ENCODE results near the gene FADS1.

The FADS1 gene

GRCh38 chr11:61816736-61817455 is at the start of gene FADS1:
Gene FADS1 (minus strand): TSS chr11:61817003. CDS start chr11:61816929, 74 bp downstream.
- peak; percentile 96 for DNase-seq (ENCODE audit: low spot score)

DNA sequence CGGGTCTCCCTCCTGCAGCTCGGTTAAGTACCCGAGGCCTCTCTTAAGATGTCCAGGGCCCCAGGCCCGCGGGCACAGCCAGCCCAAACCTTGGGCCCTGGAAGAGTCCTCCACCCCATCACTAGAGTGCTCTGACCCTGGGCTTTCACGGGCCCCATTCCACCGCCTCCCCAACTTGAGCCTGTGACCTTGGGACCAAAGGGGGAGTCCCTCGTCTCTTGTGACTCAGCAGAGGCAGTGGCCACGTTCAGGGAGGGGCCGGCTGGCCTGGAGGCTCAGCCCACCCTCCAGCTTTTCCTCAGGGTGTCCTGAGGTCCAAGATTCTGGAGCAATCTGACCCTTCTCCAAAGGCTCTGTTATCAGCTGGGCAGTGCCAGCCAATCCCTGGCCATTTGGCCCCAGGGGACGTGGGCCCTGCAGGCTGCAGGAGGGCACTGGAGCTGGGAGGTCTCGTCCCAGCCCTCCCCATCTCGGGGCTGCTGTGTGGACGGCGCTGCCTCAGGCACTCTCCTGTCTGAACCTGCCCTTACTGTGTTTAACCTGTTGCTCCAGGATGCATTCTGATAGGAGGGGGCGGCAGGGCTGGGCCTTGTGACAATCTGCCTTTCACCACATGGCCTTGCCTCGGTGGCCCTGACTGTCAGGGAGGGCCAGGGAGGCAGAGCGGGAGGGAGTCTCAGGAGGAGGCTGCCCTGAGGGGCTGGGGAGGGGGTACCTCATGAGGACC is 49.6 kb upstream of the FADS1 start:
- no peak for DNase-seq (ENCODE audit: low spot score)

DNA sequence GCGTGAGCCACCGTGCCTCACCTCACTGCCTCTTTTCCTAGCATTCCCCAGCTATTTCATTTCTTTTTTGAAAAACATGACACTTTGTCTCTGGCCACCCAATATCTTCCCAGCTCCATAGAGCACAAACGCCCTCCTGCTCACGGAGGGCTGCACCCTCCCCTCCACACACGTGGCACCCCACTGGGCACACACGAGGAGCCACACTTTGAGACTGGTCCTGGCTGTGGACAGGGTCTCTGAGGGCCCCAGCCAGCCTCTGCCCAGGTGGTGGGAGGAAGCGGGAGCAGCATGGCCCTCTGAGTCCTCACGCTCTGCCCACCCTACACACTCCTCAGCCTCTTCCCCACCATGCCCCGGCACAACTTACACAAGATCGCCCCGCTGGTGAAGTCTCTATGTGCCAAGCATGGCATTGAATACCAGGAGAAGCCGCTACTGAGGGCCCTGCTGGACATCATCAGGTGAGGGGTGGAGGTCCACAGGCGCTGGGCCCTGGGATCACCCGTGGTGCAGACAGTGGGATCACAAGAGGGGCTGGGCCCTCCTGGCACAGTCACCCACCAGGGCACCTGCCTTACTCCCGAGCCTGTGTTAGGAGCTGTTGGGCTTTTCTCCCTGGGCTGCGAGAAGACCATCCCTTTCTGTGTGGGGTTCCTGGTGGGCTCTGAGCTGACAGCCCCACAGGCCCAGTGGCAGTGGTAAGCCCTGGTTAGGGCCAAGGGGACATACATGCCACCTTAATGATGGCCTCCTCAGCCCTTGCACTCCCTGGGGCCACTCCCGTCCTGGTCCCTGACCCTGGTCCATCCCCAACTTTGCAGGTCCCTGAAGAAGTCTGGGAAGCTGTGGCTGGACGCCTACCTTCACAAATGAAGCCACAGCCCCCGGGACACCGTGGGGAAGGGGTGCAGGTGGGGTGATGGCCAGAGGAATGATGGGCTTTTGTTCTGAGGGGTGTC is 48.3 kb upstream of the FADS1 start:
- DNase-seq (ENCODE audit: low spot score) = no peak

GRCh38 chr11:61863548-61864081 is 46.8 kb upstream of the FADS1 start:
- DNase-seq (ENCODE audit: low spot score) = no peak

DNA sequence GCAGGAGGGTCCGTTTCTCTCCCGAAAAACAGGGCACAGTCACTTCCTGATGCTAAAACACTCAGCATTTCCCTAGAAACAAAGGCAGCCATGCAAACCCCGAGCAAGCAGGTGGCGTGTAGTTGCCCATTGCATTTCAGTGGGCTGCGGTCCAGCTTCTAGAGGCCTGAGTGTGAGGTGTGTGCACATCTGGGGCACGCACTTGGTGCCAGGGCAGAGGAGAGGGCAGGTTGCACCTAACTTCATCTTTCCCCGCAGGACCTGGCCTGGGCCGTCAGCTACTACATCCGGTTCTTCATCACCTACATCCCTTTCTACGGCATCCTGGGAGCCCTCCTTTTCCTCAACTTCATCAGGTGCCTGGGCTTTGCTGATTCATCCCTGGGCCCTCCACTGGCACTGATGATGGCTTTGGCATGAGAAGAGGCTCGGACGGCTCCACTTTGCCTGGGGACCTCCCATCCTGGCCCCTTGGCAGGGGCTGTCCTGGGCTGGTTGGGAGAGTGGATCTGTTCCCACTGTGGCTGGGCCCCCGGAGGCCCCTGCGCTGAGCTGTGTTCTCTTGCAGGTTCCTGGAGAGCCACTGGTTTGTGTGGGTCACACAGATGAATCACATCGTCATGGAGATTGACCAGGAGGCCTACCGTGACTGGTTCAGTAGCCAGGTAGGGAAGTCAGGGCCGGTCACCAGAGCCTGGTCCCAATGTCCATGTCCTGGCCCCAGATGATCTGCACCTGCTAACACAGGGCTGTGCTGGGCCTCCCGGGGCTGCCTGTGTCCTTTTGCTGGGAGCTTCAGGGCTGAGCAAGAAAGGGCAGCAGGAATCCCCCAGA is 46.1 kb upstream of the FADS1 start:
- no peak for DNase-seq (ENCODE audit: low spot score)

DNA sequence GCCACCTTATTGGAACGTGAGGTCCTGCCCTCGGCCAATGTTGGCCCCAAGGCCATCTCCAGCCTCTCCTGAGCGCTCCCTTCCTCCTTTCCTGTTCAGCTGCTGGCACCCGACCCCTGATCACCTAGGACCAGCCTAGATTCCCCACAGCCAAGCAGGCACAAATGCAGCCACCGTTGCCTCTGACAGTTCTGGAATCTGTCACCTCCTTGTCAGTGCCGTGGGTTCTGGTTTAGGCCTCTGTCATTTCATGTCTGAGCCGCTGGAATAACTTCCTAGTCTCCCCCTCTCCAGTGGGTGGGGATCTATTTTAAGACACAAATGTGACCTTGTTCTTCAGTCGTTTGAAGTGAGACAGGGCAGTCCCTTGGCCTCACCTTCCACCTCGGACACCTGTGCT is 44.8 kb upstream of the FADS1 start:
- DNase-seq (ENCODE audit: low spot score) = no peak

GRCh38 chr11:61860054-61860903 is 43.5 kb upstream of the FADS1 start:
- DNase-seq (ENCODE audit: low spot score) = no peak

DNA sequence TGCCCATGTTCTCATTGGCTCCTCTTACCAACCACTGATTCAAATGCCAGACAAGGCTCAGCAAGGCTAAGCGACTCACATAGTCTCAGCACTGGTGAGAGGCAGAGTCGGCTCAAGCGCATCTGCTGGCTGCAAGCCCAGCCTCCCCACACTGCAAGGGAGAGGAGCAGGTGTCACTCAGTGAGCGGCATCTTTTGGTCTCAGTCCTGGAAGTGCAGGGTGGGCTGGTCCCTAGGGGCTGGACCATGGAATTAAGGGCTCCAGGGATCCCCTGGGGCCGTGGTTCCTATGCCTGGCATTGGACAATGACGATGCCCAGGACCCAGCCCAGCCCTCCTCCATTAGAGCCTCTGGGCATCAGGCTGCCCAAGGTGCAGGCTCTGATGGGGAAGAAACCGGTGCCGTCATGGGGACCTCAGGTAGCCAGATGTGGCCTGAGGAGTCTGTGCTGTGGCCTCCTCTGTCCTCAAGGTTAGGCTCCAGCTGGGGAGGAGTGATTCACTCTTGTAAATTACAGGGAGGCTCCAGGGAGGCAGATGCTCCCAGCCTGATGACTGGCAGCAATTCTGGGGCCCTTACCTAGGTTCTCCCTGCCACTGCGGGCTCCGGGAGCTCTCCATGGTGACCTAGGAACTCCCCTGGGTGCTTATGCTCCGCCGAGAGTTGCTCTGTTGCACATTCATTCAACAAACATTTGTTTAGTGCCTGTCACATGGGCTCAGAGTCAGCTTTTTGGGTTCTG is 39.3 kb upstream of the FADS1 start:
- no peak for DNase-seq (ENCODE audit: low spot score)

DNA sequence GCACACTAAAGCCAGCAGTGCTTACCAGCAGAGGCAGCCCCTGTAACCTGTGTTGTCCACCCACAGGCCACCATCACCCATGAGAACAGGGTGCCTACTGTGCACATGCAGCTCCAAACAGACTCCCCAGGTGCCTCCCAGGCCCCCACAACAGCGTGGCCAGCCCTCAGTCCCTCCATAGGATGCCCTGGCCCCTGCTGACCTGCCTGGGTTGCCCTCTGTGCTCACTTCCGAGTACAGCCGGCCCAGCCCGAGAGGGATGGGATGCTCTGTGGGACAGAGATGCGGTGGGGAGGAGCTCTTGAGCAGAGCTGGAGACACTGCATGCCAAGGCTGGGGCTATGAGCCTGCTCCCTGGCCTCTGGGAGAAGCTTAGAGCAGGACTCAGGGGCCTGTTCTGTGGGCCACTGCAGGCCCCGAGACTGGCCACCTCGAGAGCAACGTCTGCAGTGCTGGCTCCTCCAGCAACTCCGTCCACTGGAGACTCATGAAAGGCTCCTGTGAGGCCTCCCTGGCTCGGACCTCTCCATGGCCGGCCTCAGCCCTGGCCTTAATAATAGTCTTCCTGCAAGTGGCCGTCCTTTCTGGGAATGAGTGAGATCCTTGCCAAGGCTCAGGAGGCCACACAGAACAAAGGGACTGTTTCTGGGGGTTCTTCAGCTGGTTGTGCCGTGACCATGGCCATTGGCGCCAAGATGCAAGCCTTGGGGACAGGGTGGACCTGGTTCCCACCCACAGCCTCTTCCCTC is 38.3 kb upstream of the FADS1 start:
- no peak for DNase-seq (ENCODE audit: low spot score)

DNA sequence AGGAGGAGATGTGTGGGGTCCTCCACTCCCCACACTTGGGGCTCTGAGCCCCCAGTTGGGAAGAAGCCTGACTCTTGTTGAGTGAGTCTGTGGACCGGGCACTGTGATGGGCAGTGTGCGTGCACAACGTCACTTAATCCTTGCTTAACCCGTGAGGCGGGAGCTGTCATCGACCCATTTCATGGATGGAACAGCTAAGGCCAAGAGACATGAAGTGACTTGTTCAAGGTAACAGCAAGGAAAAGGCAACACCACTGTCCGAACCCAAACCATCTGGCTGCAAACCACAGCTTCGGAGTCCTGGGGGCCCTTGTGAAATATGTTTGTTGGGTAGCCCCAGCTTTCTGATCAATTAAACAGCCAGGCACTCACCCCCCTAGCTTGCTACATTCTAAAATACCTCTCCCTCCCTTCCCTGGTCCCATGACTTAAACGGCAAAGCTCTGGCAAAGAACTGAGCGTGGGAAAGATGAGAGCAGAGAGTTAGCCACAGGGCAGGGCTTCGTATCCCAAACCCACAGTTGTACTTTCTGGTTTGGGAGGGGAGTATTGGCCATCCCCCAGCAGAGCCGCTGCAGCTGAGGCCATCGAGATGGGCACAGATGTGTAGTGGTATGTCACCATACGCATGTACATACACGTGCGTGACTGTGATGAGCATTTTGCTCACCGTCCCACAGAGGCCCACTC is 37.5 kb upstream of the FADS1 start:
- DNase-seq (ENCODE audit: low spot score) = no peak

GRCh38 chr11:61853698-61854169 is 36.9 kb upstream of the FADS1 start:
- no peak for DNase-seq (ENCODE audit: low spot score)

DNA sequence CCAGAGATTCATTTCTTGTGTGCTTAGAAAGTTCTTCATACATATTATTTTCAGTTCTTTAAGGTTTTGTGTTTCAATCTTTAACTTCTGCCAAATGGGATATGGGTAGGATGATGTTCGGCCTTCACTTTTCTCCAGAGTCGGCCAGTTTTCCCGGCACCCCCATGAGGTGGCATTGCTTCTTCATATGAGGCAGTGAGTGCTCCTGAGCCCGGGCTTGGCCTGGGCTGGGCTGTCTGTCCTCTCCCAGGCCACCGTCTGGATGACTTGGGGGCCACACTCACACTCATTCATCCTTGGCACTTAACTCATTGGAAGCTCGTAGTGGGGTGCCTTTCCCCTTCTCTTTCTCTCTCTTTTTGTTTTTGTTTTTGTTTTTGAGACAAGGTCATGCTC is 35.1 kb upstream of the FADS1 start:
- no peak for DNase-seq (ENCODE audit: low spot score)

- no peak for DNase-seq (ENCODE audit: low spot score)
Observed at GRCh38 chr11:61851113-61851899, 34.5 kb upstream of the FADS1 start.

DNA sequence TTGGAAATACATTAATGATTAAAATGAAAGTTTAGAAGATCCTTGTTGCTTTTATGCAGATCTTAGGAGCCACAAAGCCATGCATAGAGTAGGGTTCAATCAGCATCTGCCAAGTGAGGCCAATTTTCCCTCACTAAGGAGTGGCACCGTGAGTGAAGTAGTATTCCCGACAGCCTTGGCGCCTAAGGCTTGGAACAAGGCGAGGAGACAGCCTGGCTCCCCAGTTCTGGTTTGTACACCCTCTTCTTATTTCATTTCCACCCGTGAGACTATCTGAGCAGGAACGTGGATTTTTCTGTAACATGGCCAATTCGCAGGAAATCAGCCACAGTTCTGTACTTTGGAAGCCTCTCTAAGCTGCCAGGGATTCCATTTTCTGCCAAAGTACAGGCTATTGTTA is 33.9 kb upstream of the FADS1 start:
- no peak for DNase-seq (ENCODE audit: low spot score)

- DNase-seq (ENCODE audit: low spot score) = no peak
Observed at GRCh38 chr11:61848631-61849030, 31.8 kb upstream of the FADS1 start.

DNA sequence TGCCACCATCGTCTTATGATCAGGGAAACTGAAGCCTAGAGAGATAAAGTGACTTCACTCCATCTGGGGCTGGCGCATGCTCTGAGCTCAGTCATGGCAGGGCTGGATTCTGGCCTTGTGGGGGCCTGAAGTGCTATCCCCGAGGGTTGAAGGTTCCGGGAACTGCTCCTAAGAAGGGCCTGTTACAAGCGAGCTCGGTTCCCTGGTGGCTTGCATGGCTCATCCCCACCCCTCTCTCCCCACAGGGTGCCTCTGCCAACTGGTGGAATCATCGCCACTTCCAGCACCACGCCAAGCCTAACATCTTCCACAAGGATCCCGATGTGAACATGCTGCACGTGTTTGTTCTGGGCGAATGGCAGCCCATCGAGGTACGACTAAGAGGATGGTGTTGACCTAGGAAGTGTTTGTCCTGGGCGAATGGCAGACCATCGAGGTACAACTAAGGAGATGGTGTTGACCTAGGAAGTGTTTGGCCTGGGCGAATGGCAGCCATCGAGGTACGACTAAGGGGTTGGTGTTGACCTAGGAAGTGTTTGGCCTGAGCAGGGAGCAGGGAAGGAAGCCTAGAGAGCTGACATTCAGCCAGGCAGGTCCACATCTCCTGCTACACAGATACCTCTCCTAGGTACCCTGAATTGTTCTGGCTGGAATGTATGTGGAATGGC is 31.2 kb upstream of the FADS1 start:
- DNase-seq (ENCODE audit: low spot score) = no peak
